NCI-H1417 (cell line): Measurements from ENCODE around the gene LMNTD2.

Experiments used
- DNase-seq, 3 experiments: peaks; one replicate each; lab custom pipeline; 2025; lab: John Stamatoyannopoulos, UW

The LMNTD2 gene, protein sequence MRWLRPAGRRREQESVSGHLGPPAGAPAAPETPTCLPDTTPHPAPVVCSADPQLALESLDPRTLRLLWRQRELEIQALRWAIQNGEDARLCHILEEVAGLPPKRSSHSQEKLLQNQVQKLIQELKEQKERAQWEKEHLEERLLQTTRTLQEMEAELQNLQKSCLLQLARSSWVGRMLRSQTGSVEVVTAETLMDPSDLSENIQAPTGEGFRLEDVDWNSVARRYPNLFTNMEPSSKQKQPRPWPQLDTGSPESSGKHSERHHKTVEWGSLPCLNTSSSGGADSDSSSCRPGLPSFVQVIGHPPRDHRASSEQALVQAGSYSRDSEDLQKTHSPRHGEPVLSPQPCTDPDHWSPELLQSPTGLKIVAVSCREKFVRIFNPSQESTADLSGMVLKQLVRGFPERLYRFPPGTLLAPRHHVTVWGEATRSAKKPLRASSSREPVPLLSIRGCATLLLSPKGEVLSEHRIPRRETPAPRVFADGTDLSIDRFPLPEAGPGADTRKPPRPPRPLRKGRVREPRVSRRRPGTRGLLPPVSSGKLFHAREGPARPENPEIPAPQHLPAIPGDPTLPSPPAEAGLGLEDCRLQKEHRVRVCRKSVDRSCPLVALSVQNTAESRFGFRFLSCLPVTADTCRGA

GRCh38 chr11:560305-561147 is at the start of gene LMNTD2, which contains the start of gene RASSF7:
LMNTD2 (minus strand) TSS chr11:560738; CDS start chr11:560716, 22 bp downstream.
RASSF7 (plus strand) TSS chr11:560970; CDS start chr11:561769, 799 bp downstream.
- peak; percentile 91 to 97 (median 91) for DNase-seq

DNA sequence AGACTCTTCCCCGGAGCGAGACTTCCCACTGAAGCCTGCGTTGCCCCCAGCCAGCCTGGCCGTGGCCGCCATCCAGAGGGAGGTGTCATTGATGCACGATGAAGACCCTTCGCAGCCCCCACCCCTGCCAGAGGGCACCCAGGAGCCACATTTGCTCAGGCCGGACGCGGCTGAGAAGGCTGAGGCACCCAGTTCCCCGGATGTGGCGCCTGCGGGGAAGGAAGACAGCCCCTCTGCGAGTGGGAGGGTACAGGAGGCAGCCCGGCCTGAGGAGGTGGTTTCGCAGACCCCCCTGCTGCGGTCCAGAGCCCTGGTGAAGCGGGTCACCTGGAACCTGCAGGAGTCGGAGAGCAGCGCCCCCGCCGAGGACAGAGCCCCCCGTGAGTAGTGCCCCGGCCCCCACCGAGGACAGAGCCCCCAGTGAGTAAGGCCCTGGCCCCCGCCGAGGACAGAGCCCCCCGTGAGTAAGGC is 48.8 kb upstream of the LMNTD2 start:
- no peak for DNase-seq

DNA sequence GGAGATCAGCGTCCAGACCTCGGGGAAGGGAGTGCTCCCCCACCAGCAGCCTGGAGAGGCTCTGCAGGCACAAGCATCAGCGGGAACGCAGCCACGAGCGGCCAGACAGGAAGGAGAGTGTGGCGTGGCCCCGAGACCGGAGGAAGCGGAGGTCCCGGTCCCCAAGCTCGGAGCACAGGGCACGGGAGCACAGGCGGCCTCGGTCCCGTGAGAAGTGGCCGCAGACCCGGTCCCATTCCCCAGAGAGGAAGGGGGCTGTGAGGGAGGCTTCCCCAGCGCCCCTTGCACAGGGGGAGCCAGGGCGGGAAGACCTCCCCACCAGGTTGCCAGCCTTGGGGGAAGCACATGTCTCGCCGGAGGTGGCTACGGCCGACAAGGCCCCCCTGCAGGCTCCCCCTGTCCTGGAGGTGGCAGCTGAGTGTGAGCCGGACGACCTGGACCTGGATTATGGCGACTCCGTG is 48.3 kb upstream of the LMNTD2 start:
- DNase-seq: no peak

DNA sequence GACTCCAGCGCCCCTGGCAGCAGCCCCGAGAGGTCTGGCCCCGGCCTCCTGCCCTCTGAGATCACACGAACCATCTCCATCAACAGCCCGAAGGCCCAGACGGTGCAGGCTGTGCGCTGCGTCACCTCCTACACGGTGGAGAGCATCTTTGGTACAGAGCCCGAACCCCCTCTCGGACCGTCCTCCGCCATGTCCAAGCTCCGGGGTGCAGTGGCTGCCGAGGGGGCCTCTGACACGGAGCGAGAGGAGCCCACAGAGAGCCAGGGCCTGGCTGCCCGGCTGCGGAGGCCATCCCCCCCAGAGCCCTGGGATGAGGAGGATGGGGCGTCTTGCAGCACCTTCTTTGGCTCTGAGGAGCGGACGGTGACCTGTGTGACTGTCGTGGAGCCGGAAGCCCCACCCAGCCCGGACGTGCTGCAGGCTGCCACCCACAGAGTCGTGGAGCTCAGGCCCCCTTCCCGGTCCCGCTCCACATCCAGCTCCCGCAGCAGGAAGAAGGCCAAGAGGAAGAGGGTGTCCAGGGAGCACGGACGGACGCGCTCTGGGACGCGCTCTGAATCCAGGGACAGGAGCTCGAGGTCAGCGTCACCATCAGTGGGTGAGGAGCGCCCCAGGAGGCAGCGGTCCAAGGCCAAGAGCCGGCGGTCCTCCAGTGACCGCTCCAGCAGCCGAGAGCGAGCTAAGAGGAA is 47.6 kb upstream of the LMNTD2 start:
- DNase-seq: no peak

GRCh38 chr11:607020-607780 is 46.7 kb upstream of the LMNTD2 start:
- no peak for DNase-seq

DNA sequence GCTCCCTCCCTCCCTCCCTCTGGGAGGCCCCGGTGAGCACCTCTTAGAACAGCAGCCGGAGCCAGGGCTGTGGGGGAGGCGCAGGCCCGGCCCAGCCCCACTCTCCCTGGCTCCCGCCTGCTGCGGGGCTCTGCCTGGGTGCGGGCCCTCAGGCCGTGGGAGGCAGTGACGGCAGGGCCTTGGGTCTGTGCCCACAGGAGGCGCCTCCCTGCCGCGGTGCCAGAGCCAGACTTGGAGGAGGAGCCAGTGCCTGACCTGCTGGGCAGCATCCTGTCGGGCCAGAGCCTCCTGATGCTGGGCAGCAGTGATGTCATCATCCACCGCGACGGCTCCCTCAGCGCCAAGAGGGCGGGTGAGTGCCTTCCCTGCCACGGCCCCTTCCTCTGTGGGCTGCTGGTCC is 45.7 kb upstream of the LMNTD2 start:
- DNase-seq: peak in 2 of 3 experiments; percentile 34 to 55

DNA sequence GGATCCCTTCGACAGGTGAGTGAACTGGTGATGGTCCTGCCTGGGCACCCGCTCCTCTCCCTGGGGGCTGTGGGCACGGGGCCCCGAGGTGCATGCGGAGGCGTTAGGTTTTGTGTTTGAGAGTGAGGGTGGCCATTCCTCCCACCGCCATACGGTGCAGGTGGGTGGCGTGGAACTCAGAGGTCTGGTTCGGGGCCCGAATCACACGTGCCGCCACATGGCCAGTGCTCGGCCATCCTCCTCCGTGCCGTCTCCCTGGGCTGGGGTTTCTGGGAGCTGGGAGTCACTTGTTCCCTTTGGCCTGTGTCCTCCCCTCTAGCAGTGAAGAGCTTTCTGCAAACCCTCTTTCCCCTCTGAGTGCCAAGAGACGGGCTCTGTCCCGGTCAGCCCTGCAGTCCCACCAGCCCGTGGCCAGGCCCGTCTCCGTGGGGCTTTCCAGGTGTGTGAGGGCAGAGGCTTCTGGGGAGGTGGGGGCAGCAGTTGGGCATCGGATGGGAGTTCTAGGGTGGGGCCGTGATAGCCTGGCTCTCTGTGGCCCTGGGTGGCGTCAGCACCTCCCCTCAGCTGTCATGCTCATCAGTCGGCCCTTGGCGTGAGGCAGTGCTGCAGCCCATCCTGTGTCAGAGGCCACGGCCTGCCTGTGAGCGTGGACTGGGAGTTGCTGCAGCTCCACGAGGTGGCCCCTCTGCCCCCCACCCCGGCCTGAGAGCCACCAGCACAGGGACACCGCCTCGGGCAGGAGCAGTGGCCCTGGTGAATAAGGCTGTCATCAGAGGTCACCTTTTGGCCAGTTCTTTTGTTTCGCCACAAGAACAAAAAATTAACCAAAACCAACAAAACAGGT is 45.0 kb upstream of the LMNTD2 start:
- no peak for DNase-seq

- DNase-seq: no peak
These were observed 42.6 kb upstream of the LMNTD2 start for GRCh38 chr11:603154-603553.

GRCh38 chr11:601573-602245 is 41.2 kb upstream of the LMNTD2 start:
- DNase-seq: no peak

DNA sequence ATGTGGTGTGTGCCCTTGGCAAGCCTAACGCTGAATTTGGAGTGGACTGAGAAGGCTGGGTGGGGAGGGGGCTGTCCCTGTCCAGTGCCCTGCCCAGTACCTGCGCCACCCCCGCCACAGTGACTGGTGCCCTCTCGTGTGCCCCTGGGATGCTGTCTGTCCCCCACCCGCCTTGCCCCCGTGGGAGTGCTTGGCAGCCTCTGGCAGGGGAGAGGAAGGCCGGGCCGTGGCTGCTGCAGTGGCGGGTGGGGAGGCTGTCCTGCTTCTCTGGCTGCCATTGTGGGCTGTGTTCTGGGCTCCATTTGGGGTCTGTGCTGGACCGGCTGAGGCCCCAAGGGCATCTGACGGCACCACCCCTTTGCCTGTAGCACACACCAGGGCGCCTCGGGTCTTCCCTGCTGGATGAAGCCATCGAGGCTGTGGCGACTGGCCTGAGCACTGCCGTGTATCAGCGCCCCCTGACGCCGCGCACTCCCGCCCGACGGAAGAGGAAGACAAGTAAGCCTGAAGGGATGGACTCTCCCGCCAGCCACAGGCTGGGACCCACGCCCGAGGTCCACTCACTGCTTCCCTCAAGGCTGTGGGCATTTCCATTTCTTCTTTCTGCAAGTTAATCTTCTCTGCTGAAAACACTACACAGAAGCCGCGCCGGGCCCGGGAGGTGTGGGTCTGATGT is 37.6 kb upstream of the LMNTD2 start:
- DNase-seq: no peak

- DNase-seq: no peak
These were observed 36.7 kb upstream of the LMNTD2 start for GRCh38 chr11:597166-597725.

DNA sequence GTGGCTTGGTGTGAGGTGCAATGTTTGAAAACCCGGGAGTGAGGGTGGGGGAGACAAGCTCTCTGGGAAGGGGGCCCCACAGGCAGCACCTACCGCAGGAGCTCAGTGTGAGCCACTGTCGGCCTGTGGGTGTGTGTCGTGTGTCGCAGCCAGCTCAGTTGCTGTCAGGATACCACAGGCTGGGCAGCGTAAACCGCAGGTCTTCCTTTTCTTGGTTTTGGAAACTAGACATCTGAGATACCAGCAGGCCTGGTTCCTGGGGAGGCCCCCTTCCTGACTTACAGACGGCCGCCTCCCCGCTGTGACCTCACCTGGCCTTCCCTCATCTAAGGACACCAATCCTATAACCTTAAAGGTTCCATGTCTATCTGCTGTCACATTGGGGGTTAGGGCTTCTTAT is 35.8 kb upstream of the LMNTD2 start:
- no peak for DNase-seq

GRCh38 chr11:595400-595799 is 34.9 kb upstream of the LMNTD2 start:
- DNase-seq: no peak

DNA sequence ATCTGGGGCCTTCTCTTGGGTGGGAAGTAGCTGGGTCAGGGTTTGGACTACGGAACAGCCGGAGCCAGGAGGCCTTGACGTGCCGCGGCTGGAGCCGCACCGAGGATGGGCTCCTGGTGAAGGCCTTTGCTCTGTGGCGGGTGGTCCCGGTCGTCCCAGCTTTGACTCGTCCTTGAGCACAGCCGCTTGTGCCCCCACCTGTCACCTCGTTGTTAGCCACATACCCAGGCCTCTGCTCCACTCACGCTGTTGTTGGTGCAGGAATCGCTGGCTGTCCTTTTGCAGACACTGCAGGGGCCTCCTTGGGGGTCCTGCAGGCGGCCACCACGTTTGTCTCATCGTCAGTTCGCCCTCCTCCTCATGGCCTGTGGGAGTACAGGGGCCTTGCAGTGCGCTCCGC is 32.8 kb upstream of the LMNTD2 start:
- no peak for DNase-seq

GRCh38 chr11:592918-593317 is 32.4 kb upstream of the LMNTD2 start:
- no peak for DNase-seq

- DNase-seq: no peak
These were observed 32.0 kb upstream of the LMNTD2 start for GRCh38 chr11:592501-592900.

GRCh38 chr11:590997-591396 is 30.5 kb upstream of the LMNTD2 start:
- DNase-seq: no peak

- no peak for DNase-seq
These were observed 29.3 kb upstream of the LMNTD2 start for GRCh38 chr11:589798-590197.
